Caki2 (cell line): ENCODE results near the gene LBX1. TPM values are rescaled to one million over a fixed set of nuclear protein-coding genes. Genes with fewer than 3 reads are reported as not detected.

Source experiments
- DNase-seq: peaks from one replicate; pipeline ENCODE4 v3.0.0-alpha.2; 2015; ENCODE audit warnings: low read depth
- in situ Hi-C: cut with HindIII; loops from 2 replicates; pipeline ENCODE4 v1.10.0; 2016; ENCODE audit warnings: low sequenced_read_pairs, low pct_unique_long_range_greater_than_20kb, mixed read lengths
- total RNA-seq: library from RNA; depleted of rRNA; stranded (reverse); fragments of >200 nt; shearing (Covaris generic); gene quantifications from 2 replicates; pipeline ENCODE4 v1.2.3, GENCODE V29; 2014; ENCODE audit warnings: low replicate concordance

LBX1 gene
- total RNA-seq, 1 experiment from 2014 or later, result not detected

DNA sequence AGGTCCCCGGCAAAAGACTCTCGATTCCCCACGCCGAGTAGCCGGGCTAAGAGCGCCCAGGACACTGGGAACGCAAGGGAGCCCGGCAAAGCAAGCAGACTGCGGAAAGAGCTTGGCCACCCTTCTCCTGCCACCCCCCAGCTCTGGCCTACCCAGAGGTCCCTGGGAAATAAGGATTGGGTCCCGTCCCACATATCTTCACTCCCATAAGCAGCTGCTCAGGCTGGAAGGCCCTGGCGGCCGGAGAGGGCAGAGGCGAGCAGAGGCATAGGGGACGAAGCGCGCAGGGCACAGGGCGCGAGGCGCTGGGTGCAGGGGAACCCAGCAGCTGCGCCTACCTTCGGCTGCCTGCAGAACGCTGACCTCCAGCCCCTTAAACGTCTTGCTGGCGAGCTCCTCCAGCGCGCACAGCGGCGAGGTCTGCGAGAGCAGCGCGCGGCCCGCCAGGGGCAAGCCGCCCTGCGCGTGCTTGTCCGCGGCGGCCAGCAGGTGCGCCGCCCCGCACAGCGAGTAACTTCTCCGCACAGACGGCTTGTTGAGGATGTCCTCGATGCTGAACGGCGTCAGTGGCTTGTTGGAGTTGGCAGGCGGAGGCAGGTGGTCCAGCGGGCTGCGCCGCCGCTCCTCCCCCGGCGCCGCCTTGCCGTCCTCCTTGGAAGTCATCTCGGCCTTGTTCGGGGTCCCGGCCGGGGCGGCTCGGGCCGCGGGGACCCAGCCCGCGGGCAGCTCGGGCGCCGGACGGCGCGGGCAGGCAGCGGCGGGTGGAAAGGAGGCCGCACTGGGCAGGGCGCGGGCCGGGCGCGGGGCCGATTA, 904 bp downstream of the LBX1 start:
- in situ Hi-C loops, result no loop called here
- DNase-seq, result no peak

- in situ Hi-C loops, result no loop called here
- DNase-seq, result no peak
Observed at GRCh38 chr10:101227429-101228152, 1.7 kb downstream of the LBX1 start.

- in situ Hi-C loops, result no loop called here
- no peak for DNase-seq
Observed at GRCh38 chr10:101226491-101227428, 2.5 kb downstream of the LBX1 start.

GRCh38 chr10:101225846-101226421, 3.3 kb downstream of the LBX1 start:
- in situ Hi-C loops, result no loop called here
- no peak for DNase-seq

- DNase-seq, result no peak
- in situ Hi-C loops, result no loop called here
Observed at GRCh38 chr10:101224910-101225823, 4.1 kb downstream of the LBX1 start.

GRCh38 chr10:101224060-101224909, 5.0 kb downstream of the LBX1 start:
- in situ Hi-C loops, result no loop called here

GRCh38 chr10:101223274-101224059, 5.8 kb downstream of the LBX1 start:
- in situ Hi-C loops, result no loop called here
- DNase-seq, result no peak

More at GRCh38 chr10:101224060-101224909, 5.0 kb downstream of the LBX1 start:
- no peak for DNase-seq

DNA sequence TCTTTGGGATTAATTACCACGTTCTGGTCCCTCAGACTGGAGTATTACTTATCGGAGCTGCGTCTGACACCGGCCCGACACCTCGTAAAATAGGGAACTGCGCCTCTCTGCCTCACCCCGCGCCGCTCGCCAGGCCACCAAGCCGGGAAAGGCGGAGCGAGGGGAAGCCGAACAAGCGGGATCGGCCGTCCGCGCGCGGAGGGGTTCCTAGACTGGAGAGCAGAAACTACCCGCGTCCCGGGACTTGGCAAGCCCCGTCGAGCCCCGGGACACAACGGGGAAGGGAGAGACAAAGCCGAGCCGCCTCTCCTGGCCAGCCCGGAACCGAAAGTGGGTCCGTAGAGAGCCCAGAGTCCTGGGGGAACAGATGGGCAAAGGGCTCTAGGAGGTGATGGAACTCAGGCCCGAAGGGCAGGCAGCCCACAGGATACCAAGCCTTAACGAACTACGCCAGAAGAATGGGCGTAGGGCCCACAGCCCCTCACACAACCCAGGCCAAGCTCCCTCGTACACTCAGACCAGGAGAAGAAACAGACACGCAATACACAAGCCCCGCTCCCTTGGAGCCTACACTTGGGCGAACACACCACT, 6.5 kb downstream of the LBX1 start:
- no peak for DNase-seq
- in situ Hi-C loops, result no loop called here

DNA sequence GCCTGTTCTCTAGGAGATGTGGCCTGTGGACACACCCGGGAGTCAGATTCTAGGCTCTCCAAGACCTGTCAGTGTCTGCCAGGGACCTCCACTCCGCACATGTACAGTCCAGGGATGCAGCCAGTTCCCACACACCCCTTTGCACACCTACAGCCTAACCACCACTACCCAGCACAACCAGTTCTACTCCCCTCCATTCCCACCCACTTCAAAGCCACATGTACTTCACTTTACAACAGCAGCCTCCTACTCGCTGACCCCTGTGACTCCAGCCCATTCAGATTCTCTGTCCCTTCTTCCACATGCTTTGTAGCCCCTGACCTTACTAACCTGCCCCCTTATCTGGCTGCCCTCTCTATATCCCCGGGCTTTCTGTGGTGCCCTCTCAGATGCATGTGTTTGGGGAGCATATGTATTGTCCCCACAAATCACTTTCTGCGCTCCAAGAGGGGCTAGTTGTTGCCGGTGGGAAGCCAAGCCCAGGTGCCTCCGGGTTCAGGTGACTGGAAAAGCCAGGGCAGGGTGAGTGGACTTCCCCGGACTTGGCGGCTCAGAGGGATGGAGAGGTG, 7.2 kb downstream of the LBX1 start:
- no peak for DNase-seq
- in situ Hi-C loops, result no loop called here

GRCh38 chr10:101221549-101221948, 7.7 kb downstream of the LBX1 start:
- in situ Hi-C loops, result no loop called here
- DNase-seq, result no peak

GRCh38 chr10:101219946-101220451, 9.3 kb downstream of the LBX1 start:
- in situ Hi-C loops, result no loop called here
- no peak for DNase-seq

- DNase-seq, result no peak
- in situ Hi-C loops, result no loop called here
Observed at GRCh38 chr10:101219139-101219945, 9.9 kb downstream of the LBX1 start.

- no peak for DNase-seq
- in situ Hi-C loops, result no loop called here
Observed at GRCh38 chr10:101218351-101219138, 10.7 kb downstream of the LBX1 start.
